Measurements from ENCODE around the gene BBS9. TPM values are rescaled to one million over a fixed set of nuclear protein-coding genes. Genes with fewer than 3 reads are reported as not detected.

The BBS9 gene
- total RNA-seq (2022; extraction: Qiagen RNA extraction; ENCODE audit: low read depth) = 2.2 to 4.4 TPM (median 2.9 TPM) in 5 replicates

GRCh38 chr7:33128990-33129805 lies at the start of gene BBS9:
TSS of gene BBS9 (plus strand) at chr7:33129564. CDS start at chr7:33146253, 16,689 bp downstream.

GRCh38 chr7:33109005-33109757 lies 20.2 kb upstream of the BBS9 start, which contains the start of gene RP9:
TSS of gene RP9 (minus strand) at chr7:33109404. CDS start at chr7:33109372, 32 bp downstream.

Other genes starting within 250 kb of the BBS9 start
- 20.2 to 28.5 TPM (median 24.9 TPM) in 5 replicates for gene KBTBD2, start 237.8 kb upstream of the BBS9 start, total RNA-seq (2022; extraction: Qiagen RNA extraction; ENCODE audit: low read depth)
- 75.6 to 117 TPM (median 90.8 TPM) in 5 replicates for gene FKBP9, start 172.1 kb upstream of the BBS9 start, total RNA-seq (2022; extraction: Qiagen RNA extraction; ENCODE audit: low read depth)
- 22.7 to 46.3 TPM (median 33.7 TPM) in 5 replicates for gene NT5C3A, start 66.8 kb upstream of the BBS9 start, total RNA-seq (2022; extraction: Qiagen RNA extraction; ENCODE audit: low read depth)
- 31.8 to 41.1 TPM (median 37.5 TPM) in 5 replicates for gene RP9, start 20.2 kb upstream of the BBS9 start, total RNA-seq (2022; extraction: Qiagen RNA extraction; ENCODE audit: low read depth)